CD1c-positive myeloid dendritic cell (primary cell): ENCODE results near the gene PCCB.
"Not testable (repeated sequence)": the region's sequence is repeated elsewhere in the genome, so short reads cannot be mapped to it uniquely, and the experiment has no call there.

ENCODE experiments used
- DNase-seq: peaks from one replicate; pipeline ENCODE4 v3.0.0-alpha.2; 2016; ENCODE audit errors: extremely low spot score

Gene PCCB

DNA sequence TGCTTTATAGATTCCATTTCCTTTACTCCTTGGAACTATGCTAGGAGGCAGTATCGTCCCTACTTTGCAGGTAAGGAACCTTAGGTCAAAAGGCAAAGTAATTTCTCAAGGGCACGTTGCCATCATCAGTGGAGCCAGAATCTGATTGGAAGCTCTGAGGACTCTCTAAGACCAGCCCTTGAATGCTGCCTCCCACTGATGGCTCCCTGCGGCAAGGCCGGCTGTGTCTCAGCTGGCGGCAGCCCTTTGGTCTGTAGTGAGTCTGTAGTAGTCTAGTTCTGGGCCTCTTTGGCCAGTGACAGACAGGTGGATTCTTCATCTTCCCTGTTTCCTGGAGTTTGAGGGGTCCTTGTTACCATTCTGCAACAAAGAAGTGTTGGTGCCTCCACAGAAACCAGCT lies 76.2 kb downstream of the PCCB start:
- no peak for DNase-seq

DNA sequence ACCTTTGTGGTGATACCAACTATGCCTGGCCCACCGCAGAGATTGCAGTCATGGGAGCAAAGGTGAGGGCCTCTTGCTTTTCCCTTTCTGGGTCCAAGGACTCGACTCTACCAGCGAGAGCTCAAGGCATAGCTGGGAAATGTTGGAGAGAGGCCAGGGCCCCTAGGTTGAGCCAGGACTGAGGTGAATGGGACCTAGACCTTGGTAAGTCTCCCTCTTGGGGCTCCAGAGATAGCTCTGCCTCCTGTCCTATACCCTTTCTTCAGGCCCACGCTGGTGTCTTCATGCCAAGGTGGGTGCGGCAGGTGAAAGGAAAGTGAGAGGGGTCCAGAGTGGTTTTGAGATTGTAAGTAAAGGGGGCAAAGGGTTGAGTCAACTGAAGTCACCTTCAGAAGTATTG lies 77.5 kb downstream of the PCCB start:
- no peak for DNase-seq

DNA sequence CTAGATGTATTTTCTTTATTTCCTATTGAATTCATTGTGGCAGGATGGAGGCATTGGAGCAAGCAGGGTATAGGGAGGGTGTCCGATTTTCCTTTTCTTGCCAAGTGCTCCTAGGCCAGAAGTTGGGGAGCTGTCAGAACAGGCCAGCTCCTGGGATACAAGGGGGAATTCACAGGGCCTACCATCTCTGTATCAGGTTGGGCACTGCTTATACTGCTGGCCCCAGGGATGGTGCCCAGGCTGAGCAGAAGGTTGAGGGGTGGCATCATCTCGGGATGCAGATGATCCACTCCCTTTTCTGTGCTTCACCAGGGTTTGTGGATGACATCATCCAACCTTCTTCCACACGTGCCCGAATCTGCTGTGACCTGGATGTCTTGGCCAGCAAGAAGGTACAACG lies 79.5 kb downstream of the PCCB start:
- DNase-seq = no peak

DNA sequence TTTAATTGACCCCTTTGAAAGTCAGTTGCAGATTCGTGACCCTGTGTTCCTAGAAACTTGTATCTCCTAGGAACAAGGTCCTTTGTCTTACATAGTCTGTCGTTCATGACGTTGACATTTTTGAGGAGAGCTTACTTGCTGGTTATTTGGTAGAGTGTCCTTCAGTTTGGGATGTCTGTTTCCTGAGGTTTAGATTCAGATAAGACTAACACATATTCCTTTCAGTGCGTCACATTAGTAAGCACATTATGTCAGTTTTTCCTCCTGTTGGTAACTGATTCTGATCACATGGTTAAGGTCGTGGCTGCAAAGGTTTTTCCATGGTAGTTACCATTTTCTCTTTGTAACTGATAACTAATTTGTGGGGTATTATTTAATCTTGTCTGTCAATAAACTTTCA lies 80.8 kb downstream of the PCCB start:
- DNase-seq = no peak

DNA sequence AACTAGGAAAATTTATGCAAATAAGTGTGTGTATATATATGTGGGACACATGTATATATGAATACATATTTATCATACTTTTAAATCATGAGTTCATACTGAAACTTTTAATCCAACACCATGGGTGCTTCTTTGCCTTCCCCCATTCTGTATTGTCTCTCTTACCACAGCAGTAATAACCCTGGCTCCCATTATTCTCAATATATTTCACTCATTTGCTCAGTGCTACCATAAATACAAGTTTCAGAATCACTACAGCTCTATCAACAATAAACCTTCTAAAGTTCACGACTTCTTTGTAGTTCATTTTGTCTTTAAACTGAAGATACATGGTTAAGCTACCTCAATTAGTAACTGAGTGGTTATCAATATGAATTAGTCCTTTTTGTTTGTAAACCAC lies 82.2 kb downstream of the PCCB start:
- DNase-seq = no peak

DNA sequence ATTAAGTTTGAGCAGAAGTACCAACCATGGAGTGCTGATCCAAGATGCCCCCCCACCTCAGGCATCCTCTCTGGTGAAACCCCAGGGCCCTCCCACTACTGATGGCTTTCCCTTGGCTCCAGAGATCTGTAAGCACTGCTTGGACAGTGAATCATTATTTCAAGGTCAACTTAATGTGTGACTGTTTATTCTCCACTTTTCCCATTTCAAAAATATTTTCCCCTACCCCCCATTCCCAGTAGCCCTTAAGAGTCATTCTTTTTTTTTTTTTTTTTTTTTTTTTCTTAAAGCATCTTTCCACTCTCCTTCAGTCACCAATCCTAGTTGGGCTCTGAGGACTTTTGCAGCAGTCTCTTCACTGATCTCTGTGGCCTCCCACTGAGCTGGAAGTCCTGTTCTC lies 82.6 kb downstream of the PCCB start:
- DNase-seq = no peak

DNA sequence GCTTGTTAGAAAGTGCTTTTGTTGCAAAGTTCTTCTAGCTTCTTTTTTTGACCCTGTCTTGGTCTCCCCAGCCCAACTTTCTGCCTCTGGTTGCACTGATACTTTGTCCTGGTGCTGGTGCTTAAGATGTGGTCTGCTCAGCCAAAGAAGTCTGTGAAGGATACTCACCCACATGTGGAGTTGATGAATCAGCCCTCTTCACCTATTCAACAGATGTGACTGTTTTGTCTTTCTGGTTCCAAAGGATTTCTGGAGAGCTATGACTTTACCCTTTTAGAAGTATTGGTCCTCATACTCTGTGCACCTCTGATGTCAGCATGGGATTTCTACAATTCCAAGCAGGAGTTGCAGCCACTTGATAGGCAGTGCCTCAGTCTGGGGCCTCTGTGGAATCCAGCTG lies 84.1 kb downstream of the PCCB start:
- no peak for DNase-seq

DNA sequence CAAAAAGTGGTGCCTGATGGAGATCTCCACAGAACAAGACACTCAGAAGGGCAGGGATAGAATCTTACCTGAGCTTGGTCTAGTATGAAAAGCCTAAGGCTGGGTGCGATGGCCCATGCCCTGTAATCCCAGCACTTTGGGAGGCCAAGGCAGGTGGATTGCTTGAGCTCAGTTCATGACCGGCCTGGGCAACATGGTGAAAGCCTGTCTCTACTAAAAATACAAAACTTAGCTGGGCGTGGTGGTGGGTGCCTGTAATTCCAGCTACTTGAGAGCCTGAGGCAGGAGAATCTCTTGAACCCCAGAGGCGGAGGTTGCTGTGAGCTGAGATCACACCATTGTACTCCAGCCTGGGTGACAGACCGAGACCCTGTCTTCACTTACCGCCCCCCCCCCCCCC lies 84.6 kb downstream of the PCCB start:
- not testable (repeated sequence) for DNase-seq

DNA sequence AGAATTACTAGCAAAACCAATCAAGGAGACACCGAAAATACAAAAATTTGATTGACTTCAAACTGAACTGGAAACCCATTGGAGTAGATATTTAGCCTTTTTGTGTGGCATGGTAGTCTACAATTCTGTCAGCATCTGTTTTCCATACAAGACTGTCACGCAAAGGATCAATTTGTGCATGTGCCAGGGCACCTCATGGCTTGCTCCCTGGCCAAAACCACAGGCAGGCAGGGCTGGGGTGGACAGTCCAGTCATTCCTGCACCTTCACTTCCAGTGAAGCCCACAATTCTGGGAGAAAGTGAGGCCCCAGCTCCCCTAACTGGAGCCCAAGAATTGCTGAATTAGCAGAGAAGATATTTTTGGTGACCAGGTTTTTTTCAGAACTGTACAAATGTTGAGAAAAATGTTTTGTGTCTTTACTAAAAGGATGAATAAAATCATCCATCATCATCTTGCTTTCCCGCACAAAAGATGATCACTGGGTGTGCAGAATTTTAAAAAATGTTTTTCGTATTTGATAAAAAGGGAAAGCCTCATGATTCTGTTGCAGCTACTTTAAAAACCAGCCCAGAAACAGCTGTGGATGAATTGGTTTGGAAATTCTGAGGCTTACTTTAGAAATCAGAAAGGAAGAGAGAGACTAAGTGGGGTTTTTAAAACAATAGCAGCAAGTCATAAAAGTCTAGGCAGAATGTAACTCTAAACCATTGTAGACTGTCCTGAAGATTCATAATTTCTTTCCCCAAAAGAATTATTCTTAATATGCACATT lies 86.4 kb downstream of the PCCB start:
- no peak for DNase-seq

DNA sequence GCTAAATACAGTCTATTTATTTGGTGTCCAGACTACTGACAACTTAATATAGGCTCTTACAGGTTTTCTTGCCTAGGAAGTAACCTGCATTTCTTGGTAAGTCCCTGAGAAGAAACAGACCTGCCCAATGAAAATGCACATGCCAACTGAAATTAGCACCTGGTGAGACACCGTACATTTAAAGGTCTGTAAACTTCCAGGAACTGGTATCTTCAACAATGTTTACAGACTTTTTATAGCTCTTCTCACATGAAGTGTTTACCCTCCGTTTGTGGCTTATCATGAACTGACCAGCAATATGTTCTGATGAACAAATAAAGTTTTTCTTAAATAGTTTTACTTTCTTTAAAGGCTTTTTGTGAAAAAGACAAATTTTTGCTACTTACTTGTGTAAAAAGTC lies 93.3 kb downstream of the PCCB start:
- no peak for DNase-seq

DNA sequence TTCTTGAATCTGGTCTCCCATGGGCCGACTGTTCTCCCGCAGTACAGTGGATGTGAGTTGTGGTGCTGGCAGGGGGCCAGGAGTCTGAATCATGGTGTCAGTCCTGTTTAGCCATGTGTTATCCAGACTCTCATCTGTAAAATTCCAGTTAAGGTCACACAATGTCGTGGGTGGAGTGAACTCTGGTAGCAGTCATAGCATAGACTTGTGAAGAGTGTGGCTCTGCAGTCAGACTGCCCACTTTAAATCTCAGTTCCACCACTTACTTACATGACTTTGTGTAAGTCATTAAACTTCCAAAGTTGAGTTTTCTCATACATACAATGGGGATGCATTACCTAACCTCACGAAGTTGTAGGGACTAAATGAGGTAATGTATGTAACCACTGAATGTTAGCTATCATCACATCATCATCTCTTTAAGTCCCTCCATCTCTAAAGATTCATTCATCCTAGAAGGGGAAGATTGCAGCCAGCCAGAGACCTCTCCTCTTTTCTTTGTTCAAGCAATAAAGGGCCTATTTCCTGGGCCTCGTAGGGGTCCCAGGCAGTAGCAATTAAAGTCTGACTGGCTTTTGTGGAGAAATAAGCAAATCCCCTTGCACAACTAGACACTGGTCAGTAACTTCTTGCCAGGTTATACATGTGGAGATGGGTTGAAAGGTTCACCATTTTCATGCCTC lies 93.9 kb downstream of the PCCB start:
- DNase-seq = peak; percentile 13

DNA sequence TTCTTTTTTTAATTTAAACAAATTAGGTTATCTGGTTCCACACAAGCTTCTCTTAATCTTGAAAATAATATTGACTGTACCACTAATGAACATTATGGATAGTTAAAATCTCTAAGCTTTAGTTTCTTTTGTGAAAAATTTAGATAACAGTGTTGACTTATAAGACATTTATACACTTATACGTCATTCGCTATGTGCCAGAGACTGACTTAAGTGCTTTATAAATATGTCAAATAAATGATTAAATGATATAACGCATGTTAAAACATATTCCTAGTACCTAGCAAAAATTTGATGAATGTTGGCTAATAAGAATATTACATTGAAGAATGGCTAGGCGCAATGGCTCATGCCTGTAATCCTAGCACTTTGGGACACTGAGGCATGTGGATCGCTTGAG lies 96.3 kb downstream of the PCCB start:
- no peak for DNase-seq

DNA sequence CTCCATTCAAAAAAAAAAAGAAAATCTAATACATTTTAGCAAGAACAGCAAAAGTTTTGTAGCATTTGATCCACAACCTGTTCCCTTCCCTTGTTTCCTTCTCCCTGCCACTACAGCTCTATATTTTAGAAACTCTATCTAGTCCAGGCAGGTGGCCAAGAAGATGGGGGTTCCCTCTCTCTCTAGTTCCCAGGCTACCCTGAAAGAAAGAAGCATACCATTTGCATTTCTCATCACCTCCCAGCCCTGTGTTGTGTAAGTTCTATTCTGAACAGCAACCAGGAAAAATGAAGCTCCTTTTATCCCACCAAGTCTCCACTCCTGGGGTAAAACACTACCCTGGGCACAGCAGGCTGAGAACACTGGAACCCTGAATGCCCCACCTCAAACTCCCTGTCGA lies 100.0 kb downstream of the PCCB start:
- DNase-seq = no peak

DNA sequence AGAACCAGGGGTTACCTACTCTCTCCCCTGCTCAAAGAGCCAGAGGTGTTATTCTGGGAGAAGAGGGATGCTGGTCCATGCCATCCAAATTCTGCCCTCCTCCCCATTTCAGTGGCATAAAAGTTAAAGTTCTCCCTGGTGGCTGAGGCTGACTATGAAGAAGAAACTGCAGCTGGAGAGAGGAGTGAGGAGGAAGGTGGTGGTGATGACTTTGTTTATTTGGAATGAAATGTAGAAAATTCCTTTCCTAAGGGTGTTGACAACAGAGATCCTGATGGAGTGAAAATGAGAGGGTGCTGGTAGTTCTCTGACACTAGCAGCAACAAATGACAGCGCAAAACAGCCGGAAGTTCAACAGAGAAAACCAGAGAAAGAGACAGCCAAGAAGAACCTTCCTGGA lies 100.4 kb downstream of the PCCB start:
- DNase-seq = no peak

DNA sequence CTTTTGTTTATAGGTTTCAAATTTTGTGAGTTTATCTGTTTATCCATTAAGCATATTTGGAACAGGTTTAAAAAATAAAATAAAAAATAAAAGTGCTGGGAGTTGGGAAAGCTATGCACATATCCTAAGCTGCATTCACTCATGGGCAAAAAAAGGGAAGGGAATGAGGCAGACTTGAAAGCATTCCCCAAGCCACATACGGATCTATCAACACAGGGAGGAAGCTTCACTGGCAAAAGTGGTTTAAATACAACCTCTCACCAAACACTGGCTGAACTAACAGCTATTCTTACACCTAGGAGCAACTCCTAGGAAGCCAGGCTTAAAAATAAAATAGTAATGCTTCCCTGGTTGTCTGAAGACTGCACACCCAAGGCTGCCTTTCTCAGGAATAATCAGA lies 101.2 kb downstream of the PCCB start:
- no peak for DNase-seq

DNA sequence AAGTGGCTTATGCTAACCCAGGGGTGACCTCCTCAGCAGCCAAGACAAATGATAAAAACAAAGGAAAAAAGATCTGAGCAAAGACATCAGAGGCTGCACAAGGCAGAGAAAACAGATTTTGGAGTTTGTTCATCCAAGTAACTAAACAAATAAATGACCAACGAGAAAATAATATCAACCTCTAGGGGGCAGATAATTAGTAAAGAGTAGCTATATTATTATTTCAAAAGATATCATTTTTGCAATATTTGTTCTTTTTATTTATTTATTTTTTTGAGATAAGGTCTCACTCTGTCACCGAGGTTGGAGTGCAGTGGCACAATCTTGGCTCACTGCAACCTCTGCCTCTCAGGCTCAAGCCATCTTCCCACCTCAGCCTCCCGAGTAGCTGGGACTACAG lies 101.8 kb downstream of the PCCB start:
- no peak for DNase-seq

DNA sequence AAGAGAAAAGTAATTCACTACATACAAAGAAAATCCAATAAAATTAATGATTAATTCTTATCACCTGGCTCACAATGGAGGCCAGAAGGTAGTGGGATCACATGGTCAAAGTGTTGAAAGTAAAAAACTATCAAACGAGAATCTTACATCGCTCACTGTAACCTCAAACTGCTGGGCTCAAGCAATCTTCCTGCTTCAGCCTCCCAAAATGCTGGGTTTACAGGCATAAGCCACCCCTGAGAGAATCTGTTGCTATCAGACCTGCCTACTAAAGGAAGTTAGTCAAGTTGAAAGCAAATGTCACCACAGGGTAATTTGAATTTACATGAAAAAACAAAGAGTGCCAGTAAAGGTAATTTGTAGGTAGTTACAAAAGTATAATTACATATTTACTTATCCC lies 103.3 kb downstream of the PCCB start:
- no peak for DNase-seq

DNA sequence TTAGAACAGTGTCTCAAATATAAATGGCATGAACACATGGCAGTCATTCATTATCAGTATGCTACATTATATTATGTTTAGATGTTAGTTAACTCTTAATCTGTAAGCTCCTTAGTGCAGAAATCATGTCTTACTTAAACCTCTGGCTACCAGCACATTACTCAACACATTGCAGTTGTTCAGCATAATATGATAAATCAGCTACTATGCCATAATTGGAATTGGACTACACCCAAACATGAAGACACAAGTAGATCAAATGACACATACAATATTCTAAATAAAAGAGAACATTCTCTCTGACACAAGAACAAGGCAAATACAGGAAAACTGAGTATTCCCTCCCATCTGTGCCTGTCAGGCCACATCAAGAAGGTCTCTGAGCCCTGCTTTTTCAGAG lies 116.1 kb downstream of the PCCB start:
- no peak for DNase-seq

DNA sequence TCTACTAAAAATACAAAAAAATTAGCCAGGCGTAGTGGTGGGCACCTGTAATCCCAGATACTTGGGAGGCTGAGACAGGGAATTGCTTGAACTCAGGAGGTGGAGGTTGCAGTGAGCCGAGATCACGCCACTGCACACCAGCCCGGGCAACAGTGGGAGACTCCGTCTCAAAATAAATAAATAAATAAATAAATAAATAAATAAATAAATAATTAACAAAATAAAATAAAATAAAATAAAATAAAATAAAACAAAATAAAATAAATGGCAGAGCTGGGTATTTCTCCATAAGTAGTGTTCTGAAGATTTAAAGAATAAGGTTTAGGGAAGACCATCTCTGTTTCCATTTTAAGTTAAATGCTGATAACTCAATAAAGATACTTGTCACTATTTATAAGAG lies 125.7 kb downstream of the PCCB start:
- DNase-seq = not testable (repeated sequence)

DNA sequence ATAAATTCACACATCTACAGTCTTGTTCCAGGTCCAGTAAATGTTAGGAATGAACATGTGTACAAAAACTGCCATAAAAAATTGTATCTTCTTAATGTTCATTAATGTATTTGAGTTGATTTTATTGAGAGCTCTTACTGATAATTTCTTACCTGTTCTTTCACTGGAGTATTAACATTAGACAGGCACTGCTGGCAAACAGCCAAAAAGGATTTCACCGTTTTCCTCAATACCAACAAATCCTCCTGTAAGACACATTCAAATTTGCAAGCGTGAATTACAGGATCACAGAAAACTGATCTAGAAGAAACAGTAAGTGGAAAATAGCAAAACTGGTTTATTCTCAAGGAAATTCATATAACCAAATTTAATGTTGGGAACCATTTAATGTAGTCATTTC lies 127.4 kb downstream of the PCCB start:
- no peak for DNase-seq

DNA sequence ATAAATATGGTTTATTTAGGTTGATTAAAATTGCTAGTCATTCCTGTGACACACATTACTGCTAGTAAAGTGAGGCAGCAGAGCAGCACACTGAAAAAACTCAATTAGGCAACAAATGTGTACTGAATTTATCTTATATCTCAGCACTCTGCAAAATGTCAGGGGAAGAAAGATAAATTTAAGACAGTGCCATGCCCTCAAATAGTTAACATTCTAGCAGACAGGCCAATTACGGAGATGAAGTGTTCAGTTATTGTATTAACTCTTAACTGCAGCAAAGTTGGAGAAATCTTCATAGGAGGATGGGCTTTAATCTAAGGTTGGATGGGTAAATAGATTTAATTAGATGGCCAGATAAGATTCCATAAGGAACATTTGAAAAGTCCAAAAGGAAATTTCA lies 127.9 kb downstream of the PCCB start:
- no peak for DNase-seq
